ENCODE results near the gene SOX13.

Gene SOX13

DNA sequence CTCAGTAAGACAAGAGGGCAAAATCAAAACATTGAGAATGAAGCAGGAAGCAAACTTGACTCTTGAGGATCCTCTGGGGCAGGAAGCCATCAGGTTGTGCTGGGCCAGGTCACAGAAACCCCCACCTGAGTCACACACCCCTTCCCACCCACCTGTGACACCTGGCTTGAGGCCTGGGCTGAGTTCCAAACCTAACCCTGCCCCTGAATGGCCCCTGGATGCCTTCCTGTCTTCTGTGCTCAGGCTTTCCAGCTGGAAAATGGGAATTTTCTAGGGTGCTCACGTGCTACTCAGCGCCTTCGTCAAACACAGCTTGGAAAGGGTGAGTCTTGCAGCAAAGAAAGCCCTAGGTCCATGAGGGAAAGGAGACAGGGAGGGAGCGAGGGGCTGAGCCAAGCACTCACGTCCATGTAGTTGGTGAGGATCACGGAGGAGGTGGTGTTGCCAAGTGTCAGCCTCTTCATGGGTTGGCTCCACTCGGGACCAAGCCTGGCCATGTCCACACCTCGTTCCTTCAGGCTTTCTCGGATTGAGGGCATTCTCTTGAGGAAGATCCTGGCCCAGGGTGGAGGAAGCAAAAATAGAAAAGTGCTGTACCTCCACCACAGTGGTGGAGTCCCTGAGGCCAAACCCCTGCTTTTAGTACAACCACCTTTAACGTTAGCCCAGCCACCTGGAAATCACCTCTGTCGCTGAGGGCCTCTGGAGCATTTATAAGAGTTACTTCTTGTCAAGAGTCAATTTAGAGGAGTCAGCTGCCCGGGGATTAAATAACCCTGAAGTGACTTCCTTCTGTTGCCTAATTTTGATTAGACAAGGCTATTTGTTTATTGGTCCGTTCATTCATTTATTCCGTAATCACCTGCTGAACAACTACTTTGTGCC, 88.9 kb downstream of the SOX13 start:
- DNase-seq (ENCODE audit: low read depth in 1 of 2, low spot score in 1 of 2) = no peak
- Histone ChIP-seq H3K4me3 (replicated peaks; ENCODE audit: insufficient read depth, low read length) (no peak overlapping the region), H3K27ac (replicated peaks) (no peak overlapping the region), H3K27me3 (ENCODE audit: insufficient read depth, poor library complexity, severe bottlenecking) (no peaks in the 10 kb centered on the region)
- no peak for TF ChIP-seq POLR2AphosphoS5 (IDR thresholded peaks at IDR 0.05; ENCODE audit: low read depth)
- no peak for TF ChIP-seq SPI1 (IDR thresholded peaks at IDR 0.05; ENCODE audit: borderline replicate concordance, low read depth)
- TF ChIP-seq, protein P1, sequence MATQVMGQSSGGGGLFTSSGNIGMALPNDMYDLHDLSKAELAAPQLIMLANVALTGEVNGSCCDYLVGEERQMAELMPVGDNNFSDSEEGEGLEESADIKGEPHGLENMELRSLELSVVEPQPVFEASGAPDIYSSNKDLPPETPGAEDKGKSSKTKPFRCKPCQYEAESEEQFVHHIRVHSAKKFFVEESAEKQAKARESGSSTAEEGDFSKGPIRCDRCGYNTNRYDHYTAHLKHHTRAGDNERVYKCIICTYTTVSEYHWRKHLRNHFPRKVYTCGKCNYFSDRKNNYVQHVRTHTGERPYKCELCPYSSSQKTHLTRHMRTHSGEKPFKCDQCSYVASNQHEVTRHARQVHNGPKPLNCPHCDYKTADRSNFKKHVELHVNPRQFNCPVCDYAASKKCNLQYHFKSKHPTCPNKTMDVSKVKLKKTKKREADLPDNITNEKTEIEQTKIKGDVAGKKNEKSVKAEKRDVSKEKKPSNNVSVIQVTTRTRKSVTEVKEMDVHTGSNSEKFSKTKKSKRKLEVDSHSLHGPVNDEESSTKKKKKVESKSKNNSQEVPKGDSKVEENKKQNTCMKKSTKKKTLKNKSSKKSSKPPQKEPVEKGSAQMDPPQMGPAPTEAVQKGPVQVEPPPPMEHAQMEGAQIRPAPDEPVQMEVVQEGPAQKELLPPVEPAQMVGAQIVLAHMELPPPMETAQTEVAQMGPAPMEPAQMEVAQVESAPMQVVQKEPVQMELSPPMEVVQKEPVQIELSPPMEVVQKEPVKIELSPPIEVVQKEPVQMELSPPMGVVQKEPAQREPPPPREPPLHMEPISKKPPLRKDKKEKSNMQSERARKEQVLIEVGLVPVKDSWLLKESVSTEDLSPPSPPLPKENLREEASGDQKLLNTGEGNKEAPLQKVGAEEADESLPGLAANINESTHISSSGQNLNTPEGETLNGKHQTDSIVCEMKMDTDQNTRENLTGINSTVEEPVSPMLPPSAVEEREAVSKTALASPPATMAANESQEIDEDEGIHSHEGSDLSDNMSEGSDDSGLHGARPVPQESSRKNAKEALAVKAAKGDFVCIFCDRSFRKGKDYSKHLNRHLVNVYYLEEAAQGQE (IDR thresholded peaks at IDR 0.05; ENCODE audit: insufficient replicate concordance, low read depth) = no peak
- TF ChIP-seq GABPA (IDR thresholded peaks at IDR 0.05; ENCODE audit: low read depth) = no peak
- TF ChIP-seq, protein P2, sequence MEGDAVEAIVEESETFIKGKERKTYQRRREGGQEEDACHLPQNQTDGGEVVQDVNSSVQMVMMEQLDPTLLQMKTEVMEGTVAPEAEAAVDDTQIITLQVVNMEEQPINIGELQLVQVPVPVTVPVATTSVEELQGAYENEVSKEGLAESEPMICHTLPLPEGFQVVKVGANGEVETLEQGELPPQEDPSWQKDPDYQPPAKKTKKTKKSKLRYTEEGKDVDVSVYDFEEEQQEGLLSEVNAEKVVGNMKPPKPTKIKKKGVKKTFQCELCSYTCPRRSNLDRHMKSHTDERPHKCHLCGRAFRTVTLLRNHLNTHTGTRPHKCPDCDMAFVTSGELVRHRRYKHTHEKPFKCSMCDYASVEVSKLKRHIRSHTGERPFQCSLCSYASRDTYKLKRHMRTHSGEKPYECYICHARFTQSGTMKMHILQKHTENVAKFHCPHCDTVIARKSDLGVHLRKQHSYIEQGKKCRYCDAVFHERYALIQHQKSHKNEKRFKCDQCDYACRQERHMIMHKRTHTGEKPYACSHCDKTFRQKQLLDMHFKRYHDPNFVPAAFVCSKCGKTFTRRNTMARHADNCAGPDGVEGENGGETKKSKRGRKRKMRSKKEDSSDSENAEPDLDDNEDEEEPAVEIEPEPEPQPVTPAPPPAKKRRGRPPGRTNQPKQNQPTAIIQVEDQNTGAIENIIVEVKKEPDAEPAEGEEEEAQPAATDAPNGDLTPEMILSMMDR (IDR thresholded peaks at IDR 0.05; ENCODE audit: insufficient read depth, low read length) = no peak

DNA sequence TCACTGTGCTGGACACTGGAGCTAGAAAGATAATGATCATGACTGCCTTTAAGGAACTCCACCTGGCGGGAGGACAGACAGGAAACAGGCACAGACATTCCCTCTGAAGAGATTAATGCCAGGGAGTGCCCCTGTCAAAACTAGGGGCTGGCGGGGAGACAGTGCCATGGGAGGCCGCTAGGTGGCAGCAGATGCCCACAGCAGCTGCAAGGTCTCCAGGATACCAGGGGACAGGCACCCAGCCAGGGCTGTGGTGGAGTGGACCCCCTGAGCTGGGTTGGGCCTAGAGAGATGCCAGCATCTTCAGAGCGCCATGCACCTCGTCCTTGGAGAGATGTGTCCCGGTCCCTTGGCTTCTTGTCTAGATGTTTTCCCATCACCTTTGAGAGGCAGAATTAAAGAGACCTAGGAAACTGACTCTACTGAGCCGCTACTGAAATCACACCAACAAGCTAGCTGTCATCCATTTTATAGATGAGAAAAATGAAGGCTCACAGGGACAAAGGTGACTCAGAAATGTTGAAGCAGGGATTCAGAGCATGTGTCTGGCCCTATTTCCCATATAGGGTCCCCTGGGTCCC, 89.7 kb downstream of the SOX13 start:
- peak; percentile 41 to 67 for DNase-seq (ENCODE audit: low read depth in 1 of 2, low spot score in 1 of 2)
- Histone ChIP-seq H3K27ac (replicated peaks) (no peak overlapping the region), H3K4me3 (replicated peaks; ENCODE audit: insufficient read depth, low read length) (no peak overlapping the region), H3K27me3 (ENCODE audit: insufficient read depth, poor library complexity, severe bottlenecking) (no peaks in the 10 kb centered on the region)
- TF ChIP-seq POLR2AphosphoS5 (IDR thresholded peaks at IDR 0.05; ENCODE audit: low read depth) (no peak), SPI1 (IDR thresholded peaks at IDR 0.05; ENCODE audit: borderline replicate concordance, low read depth) (no peak), GABPA (IDR thresholded peaks at IDR 0.05; ENCODE audit: low read depth) (no peak)
- TF ChIP-seq, protein P1 (IDR thresholded peaks at IDR 0.05; ENCODE audit: insufficient replicate concordance, low read depth) = no peak
- TF ChIP-seq, protein P2 (IDR thresholded peaks at IDR 0.05; ENCODE audit: insufficient read depth, low read length) = peak; percentile 95

DNA sequence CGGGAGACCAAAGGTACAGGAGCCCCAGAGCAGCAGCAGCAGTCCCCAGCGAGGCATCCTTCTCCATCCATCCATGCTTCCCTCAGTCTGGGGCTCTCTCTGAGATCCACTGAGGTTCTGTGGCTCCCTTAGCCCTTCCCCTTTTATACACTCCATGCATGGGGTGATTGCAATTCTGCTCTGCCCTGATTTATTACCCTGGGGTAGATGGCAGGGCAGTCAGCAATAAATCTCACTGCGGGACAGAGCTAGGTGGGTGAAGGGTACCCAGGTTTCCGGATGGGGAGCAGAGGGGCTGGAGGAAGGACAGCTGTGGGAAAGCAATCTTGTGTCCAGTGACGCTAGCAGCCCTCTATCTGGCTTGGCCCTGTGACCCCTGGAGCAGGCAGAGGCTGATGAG, 93.3 kb downstream of the SOX13 start, which contains the start of gene REN:
REN (minus strand) TSS at position 119 of the 400 bp plus-strand sequence; CDS start at position 75, 44 bp downstream.
- H3K4me3 ChIP-seq (replicated peaks; ENCODE audit: insufficient read depth, low read length) = no peak within 1 kb of the TSS
- no peaks in the 10 kb centered on the region for H3K27me3 ChIP-seq (ENCODE audit: insufficient read depth, poor library complexity, severe bottlenecking)
- no peak within 1 kb of the TSS for H3K27ac ChIP-seq (replicated peaks)
- DNase-seq (ENCODE audit: low read depth in 1 of 2, low spot score in 1 of 2) = no peak
- TF ChIP-seq, protein P2 (IDR thresholded peaks at IDR 0.05; ENCODE audit: insufficient read depth, low read length) = no peak
- TF ChIP-seq POLR2AphosphoS5 (IDR thresholded peaks at IDR 0.05; ENCODE audit: low read depth) (no peak), SPI1 (IDR thresholded peaks at IDR 0.05; ENCODE audit: borderline replicate concordance, low read depth) (no peak), GABPA (IDR thresholded peaks at IDR 0.05; ENCODE audit: low read depth) (no peak)
- TF ChIP-seq, protein P1 (IDR thresholded peaks at IDR 0.05; ENCODE audit: insufficient replicate concordance, low read depth) = no peak
